WERI-Rb-1 (cell line): ENCODE measurements around the gene TYSND1.
"Not testable (repeated sequence)": the region's sequence is repeated elsewhere in the genome, so short reads cannot be mapped to it uniquely, and the experiment has no call there.

Source experiments
- DNase-seq: peaks from one replicate; pipeline ENCODE4 v3.0.0-alpha.2; 2020
- H3K27ac ChIP-seq: fragments of 250-450 bp; sonication (Bioruptor Pico); 2 replicates; pipeline ENCODE4 v1.5.1; 2020; ENCODE audit warnings: mild to moderate bottlenecking, moderate library complexity
- H3K27me3 ChIP-seq: fragments of 250-450 bp; sonication (Bioruptor Pico); 2 replicates; pipeline ENCODE4 v1.5.1; 2021; ENCODE audit warnings: mild to moderate bottlenecking, low read depth, moderate library complexity; ENCODE audit not compliant: insufficient read depth, severe bottlenecking
- H3K36me3 ChIP-seq: fragments of 250-450 bp; sonication (Bioruptor Pico); 2 replicates; pipeline ENCODE4 v1.5.1; 2020; ENCODE audit warnings: mild to moderate bottlenecking, moderate library complexity
- H3K4me3 ChIP-seq: 2 replicates; pipeline ENCODE4 v1.5.1; 2011; ENCODE audit warnings: low read depth, mild to moderate bottlenecking, control low read depth, low read length
- H3K9me3 ChIP-seq: fragments of 250-450 bp; sonication (Bioruptor Pico); 2 replicates; pipeline ENCODE4 v1.5.1; 2021; ENCODE audit warnings: mild to moderate bottlenecking, moderate library complexity; ENCODE audit not compliant: severe bottlenecking
- TF ChIP-seq, protein P1 (sequence below): IDR thresholded peaks from 2 replicates; pipeline ENCODE4 v1.5.1; 2011; ENCODE audit warnings: low read depth, mild to moderate bottlenecking, control low read depth, inconsistent platforms, low read length

The TYSND1 gene

DNA sequence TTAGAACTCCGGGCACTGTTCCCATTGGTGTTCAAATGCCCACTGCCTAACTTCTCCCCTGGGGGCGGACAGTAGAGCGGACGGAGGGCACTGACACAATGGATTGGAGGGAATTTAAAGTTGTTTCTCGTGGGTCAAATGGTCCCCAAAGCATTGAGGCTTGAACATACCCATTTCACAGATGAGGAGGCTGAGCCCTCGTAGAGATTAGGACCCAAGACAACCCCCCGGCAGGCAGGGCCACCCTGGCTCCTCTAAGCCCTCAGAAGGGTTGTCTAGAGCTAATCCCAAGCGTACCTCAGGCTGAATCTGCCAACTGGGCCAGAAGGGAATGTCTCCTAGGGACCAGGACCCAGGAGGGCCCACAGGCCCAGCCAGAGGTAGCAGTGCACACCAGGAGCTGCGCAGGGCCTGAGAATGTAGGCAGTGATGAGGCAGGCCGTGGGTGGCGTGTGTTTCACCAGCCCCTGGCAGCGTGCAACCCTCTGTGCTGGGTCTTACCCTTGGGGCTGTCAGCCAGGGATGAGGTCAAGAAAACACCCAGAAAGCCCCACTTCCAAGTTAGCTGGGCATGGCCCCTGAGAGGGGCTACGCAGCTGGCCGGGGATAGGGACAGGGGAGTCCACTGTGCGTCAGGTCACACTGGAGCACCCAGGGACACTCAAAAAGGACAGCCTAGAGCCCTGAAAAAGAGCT lies 19.7 kb downstream of the TYSND1 start:
- TF ChIP-seq, protein P1, sequence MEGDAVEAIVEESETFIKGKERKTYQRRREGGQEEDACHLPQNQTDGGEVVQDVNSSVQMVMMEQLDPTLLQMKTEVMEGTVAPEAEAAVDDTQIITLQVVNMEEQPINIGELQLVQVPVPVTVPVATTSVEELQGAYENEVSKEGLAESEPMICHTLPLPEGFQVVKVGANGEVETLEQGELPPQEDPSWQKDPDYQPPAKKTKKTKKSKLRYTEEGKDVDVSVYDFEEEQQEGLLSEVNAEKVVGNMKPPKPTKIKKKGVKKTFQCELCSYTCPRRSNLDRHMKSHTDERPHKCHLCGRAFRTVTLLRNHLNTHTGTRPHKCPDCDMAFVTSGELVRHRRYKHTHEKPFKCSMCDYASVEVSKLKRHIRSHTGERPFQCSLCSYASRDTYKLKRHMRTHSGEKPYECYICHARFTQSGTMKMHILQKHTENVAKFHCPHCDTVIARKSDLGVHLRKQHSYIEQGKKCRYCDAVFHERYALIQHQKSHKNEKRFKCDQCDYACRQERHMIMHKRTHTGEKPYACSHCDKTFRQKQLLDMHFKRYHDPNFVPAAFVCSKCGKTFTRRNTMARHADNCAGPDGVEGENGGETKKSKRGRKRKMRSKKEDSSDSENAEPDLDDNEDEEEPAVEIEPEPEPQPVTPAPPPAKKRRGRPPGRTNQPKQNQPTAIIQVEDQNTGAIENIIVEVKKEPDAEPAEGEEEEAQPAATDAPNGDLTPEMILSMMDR = no peak
- H3K27ac ChIP-seq = no peak overlapping the region
- DNase-seq = no peak
- H3K9me3 ChIP-seq = no peaks in the 10 kb centered on the region
- H3K4me3 ChIP-seq = no peak overlapping the region
- no peaks in the 10 kb centered on the region for H3K27me3 ChIP-seq
- no peaks in the 10 kb centered on the region; the same call in none of the 2 replicates for H3K36me3 ChIP-seq

DNA sequence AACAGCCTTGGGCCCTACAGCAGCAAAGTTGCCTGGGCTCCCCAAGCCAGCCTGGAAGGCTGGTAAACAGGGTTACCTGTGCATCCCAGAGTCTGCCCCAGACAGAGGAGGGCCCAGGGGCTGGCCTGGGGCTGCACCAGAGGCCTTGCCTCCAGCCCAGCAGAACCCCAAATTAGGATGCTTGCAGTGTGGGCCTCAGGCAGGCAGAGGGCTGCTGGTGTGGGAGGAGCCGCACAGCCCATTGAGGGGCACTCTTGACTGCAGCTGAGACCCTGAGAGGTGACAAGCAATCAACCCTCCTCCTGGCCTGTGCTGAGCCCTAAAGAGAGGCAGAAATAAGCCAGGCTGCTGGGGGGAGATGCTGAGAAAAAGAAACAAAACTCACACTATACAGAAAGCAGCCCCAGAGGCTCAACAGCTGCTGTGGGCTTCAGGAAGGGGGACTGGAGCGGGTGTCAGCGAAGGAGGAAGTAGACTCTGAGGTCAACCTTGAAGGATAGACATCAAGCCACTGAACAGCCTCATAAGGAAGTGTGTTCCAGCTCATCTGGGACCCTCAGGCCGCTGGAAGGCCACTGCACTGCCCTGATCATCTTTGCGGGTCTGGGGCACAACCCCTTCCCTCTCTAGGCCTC lies 20.5 kb downstream of the TYSND1 start:
- no peaks in the 10 kb centered on the region for H3K9me3 ChIP-seq
- H3K27ac ChIP-seq = no peak overlapping the region
- no peak overlapping the region for H3K4me3 ChIP-seq
- TF ChIP-seq, protein P1 = no peak
- H3K27me3 ChIP-seq = no peaks in the 10 kb centered on the region
- no peaks in the 10 kb centered on the region; the same call in none of the 2 replicates for H3K36me3 ChIP-seq
- DNase-seq = no peak

DNA sequence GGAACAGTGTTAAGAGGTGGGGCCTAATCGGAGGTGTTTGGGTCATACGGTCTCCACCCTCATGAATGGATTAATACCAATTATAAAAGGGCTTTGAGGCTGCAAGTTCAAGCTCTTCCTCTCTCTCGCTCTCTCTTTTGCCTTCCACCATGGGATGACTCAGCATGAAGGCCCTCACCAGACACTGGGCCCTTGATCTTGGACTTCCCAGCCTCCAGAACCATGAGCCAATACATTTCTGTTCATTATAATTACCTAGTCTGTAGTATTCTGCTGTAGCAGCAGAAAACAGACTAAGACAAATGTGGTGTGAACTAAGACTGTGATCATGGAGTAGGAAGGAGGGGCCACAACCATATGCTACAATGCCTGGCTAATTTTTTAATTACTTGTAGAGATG lies 21.6 kb downstream of the TYSND1 start:
- Histone ChIP-seq H3K9me3 (no peaks in the 10 kb centered on the region), H3K4me3 (no peak overlapping the region), H3K27ac (no peak overlapping the region), H3K36me3 (peaks cover 2% of the 10 kb centered on the region), H3K27me3 (no peaks in the 10 kb centered on the region)
- DNase-seq = no peak
- TF ChIP-seq, protein P1 = no peak

DNA sequence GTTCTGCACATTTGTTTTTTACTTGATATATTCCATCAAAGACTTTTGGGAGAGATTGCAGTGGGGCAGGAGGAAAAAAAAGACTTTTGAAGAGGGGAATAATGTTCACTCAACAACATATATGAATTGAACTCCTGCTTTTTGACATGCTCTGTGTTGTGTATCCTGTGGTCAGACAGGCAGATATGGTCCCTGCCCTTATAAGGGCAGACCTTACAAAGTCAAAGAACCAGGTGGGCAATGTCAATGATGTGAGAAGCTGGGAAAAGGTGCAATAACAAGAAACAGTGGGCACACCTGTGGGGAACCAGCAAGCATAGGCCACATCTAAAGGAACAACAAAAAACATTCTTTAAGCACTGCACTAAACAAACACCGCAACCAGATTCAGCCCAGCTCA lies 22.1 kb downstream of the TYSND1 start:
- no peak for DNase-seq
- TF ChIP-seq, protein P1 = no peak
- no peak overlapping the region for H3K4me3 ChIP-seq
- H3K27me3 ChIP-seq = no peaks in the 10 kb centered on the region
- H3K27ac ChIP-seq = no peak overlapping the region
- H3K9me3 ChIP-seq = no peaks in the 10 kb centered on the region
- H3K36me3 ChIP-seq = peaks cover 5% of the 10 kb centered on the region

DNA sequence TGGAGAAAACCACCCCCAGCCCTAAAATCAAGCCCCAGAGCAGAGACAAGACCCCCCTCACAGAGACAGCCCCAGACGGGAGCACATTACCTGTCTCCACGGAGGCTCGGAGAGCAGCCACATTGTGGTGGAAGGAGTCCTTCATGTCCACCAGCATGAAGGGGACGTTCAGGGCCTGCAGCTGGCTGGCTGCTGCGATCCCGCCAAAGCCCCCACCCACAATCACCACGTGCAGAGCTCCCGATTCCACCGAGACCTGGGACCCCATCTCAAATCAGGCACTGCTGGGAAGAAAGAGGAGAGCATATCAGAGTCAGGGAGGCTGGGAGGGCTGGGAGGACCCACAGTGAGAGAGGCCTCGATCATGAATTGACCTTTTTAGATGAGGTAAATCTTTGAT lies 22.7 kb downstream of the TYSND1 start:
- Histone ChIP-seq H3K27me3 (no peaks in the 10 kb centered on the region), H3K27ac (no peak overlapping the region), H3K36me3 (peaks cover 10% of the 10 kb centered on the region), H3K4me3 (no peak overlapping the region), H3K9me3 (no peaks in the 10 kb centered on the region)
- TF ChIP-seq, protein P1 = no peak
- DNase-seq = no peak

DNA sequence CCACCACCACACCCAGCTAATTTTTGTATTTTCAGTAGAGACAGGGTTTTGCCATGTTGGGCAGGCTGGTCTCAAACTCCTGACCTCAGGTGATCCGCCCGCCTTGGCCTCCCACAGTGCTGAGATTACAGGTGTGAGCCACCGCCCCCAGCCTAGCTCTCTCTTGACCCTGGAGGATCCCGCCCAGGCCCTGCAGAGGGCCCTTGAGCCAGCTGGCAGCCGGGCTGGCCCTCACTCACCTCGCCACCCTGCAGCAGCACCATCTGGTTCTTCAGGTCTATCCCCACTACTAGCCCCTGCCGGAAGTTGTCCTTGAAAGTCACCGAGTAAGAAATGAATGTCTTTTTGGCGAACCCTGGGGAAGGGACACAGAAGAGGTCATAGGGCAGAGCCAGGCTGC lies 23.3 kb downstream of the TYSND1 start:
- H3K27me3 ChIP-seq, H3K4me3 ChIP-seq, H3K9me3 ChIP-seq, H3K27ac ChIP-seq: not testable (repeated sequence)
- H3K36me3 ChIP-seq = peaks cover 10% of the 10 kb centered on the region; the same call in 1 of the 2 replicates
- peak; percentile 34 for DNase-seq
